Mammary epithelial cell (primary cell): ENCODE data around the gene CCDC88C.

Source experiments
- CTCF ChIP-seq, 2 donors: IDR thresholded peaks in 1 of 2; conservative IDR thresholded peaks in 1 of 2; 2 replicates each; pipeline ENCODE4 v1.5.1; 2011 to 2012; ENCODE audit warnings: inconsistent platforms in 2 of 2, low read length in 2 of 2, mild to moderate bottlenecking in 2 of 2, control low read depth in 1 of 2, low read depth in 1 of 2; ENCODE audit not compliant: insufficient read depth in 1 of 2; ENCODE audit errors: extremely low read depth in 1 of 2
- EZH2 ChIP-seq: IDR thresholded peaks from 2 replicates; pipeline ENCODE4 v1.6.1; 2012; ENCODE audit warnings: low read length, inconsistent platforms, borderline replicate concordance

GRCh38 chr14:91390165-91390778, 27.3 kb downstream of the CCDC88C start:
- no peak for TF ChIP-seq CTCF (conservative IDR thresholded peaks at IDR 0.05 in 1 of 2, IDR thresholded peaks at IDR 0.05 in 1 of 2; ENCODE audit: extremely low read depth in 1 of 2, insufficient read depth in 1 of 2, low read depth in 1 of 2, low read length in 2 of 2)
- TF ChIP-seq EZH2, result no peak
